ENCODE results near the gene GPRIN3. TPM values are rescaled to one million over a fixed set of nuclear protein-coding genes. Genes with fewer than 3 reads are reported as not detected.
A peak's percentile ranks its signal among the peaks of the same experiment; 100 is the strongest.

GPRIN3 gene
- total RNA-seq, 6 donors from 2014 or later: 13.6 to 28.0 (median 20.6) TPM

DNA sequence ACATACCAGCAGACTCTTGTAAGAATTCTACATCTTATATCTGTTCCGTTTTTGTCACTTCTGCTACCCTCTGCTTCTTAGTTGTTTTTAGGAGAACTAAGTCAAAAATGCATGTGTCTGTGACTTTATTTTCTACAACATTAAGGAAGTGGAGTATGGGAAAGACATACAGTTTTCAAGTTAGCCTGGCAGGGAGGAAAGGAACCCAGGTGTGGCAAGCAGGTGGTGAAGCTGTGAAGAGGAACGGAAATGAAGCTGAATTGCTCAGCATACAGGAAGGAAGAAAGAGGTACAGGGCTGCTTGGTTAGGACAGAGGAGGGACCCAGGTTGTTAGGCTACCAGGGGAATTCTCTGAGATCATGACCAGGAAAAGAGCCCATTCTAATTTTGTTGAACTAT, 9.4 kb downstream of the GPRIN3 start:
- H3K4me3 ChIP-seq: peak overlapping the region in 1 of 4 donors; percentile 33
- no peaks in the 10 kb centered on the region for H3K27me3 ChIP-seq
- no peaks in the 10 kb centered on the region for H3K9me3 ChIP-seq
- ATAC-seq (ENCODE audit: low FRiP score in 2 of 2): peak; percentile 51 to 64
- DNase-seq: peak in 1 of 2 donors; percentile 40
- no peaks in the 10 kb centered on the region for H3K36me3 ChIP-seq
- TF ChIP-seq POLR2A (IDR thresholded peaks at IDR 0.05): peak in 1 of 4 donors; percentile 34
- TF ChIP-seq, protein P1, sequence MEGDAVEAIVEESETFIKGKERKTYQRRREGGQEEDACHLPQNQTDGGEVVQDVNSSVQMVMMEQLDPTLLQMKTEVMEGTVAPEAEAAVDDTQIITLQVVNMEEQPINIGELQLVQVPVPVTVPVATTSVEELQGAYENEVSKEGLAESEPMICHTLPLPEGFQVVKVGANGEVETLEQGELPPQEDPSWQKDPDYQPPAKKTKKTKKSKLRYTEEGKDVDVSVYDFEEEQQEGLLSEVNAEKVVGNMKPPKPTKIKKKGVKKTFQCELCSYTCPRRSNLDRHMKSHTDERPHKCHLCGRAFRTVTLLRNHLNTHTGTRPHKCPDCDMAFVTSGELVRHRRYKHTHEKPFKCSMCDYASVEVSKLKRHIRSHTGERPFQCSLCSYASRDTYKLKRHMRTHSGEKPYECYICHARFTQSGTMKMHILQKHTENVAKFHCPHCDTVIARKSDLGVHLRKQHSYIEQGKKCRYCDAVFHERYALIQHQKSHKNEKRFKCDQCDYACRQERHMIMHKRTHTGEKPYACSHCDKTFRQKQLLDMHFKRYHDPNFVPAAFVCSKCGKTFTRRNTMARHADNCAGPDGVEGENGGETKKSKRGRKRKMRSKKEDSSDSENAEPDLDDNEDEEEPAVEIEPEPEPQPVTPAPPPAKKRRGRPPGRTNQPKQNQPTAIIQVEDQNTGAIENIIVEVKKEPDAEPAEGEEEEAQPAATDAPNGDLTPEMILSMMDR (IDR thresholded peaks at IDR 0.05): no peak
- peak in 1 of 2 donors; percentile 27 for TF ChIP-seq POLR2AphosphoS5 (IDR thresholded peaks at IDR 0.05)
- no peak for TF ChIP-seq EP300 (IDR thresholded peaks at IDR 0.05)
- WGBS, 2 donors: 23 to 49% methylated on average over 2 of the region's 2 CpGs
- H3K27ac ChIP-seq: peak overlapping the region in 2 of 4 donors; percentile 59 to 69
- H3K4me1 ChIP-seq: peaks cover 7 to 16% (median 10%) of the 10 kb centered on the region in 4 donors

GRCh38 chr4:89296896-89297295, 10.7 kb downstream of the GPRIN3 start:
- Histone ChIP-seq H3K27ac (peak overlapping the region in 1 of 4 donors; percentile 48), H3K9me3 (no peaks in the 10 kb centered on the region), H3K36me3 (no peaks in the 10 kb centered on the region), H3K4me1 (peaks cover 7 to 16% (median 10%) of the 10 kb centered on the region in 4 donors), H3K4me3 (no peak overlapping the region), H3K27me3 (no peaks in the 10 kb centered on the region)
- 58 to 69% methylated on average over 2 of the region's 2 CpGs for WGBS, 2 donors
- DNase-seq: no peak
- TF ChIP-seq, protein P1 (IDR thresholded peaks at IDR 0.05): no peak
- TF ChIP-seq EP300 (IDR thresholded peaks at IDR 0.05) (no peak), POLR2AphosphoS5 (IDR thresholded peaks at IDR 0.05) (no peak), POLR2A (IDR thresholded peaks at IDR 0.05) (no peak)
- peak in 1 of 2 donors; percentile 44 for ATAC-seq (ENCODE audit: low FRiP score in 2 of 2)

DNA sequence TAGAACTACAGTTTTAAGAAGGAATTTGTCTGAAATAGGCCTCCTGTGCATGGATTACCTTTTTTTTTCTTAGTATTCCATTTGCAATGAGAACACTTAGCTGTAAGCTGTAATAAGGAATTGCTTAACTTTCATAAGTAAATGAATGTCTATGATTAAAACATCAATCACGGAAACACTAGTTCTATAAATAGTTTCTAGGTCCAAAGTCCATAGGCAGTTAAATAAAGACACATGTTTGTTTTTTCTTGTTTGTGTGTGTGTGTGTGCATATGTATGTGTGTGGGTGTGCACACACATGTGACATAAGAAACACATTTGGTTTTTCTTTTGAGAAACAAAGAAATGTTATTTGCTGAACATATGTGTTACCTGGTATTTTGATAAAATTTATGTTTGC, 11.2 kb downstream of the GPRIN3 start:
- 45 to 50% methylated on average over 1 of the region's 1 CpG for WGBS, 2 donors
- H3K9me3 ChIP-seq: no peaks in the 10 kb centered on the region
- no peaks in the 10 kb centered on the region for H3K36me3 ChIP-seq
- no peaks in the 10 kb centered on the region for H3K27me3 ChIP-seq
- H3K4me1 ChIP-seq: peaks cover 7 to 16% (median 10%) of the 10 kb centered on the region in 4 donors
- H3K4me3 ChIP-seq: no peak overlapping the region
- no peak overlapping the region for H3K27ac ChIP-seq
- DNase-seq (no peak), ATAC-seq (ENCODE audit: low FRiP score in 2 of 2) (no peak)
- TF ChIP-seq POLR2A (IDR thresholded peaks at IDR 0.05): no peak
- no peak for TF ChIP-seq EP300 (IDR thresholded peaks at IDR 0.05)
- TF ChIP-seq, protein P1 (IDR thresholded peaks at IDR 0.05): no peak
- TF ChIP-seq POLR2AphosphoS5 (IDR thresholded peaks at IDR 0.05): no peak

- no peak for DNase-seq
- Histone ChIP-seq H3K4me1 (peaks cover 7 to 16% (median 13%) of the 10 kb centered on the region in 4 donors), H3K9me3 (no peaks in the 10 kb centered on the region), H3K27ac (peak overlapping the region in 2 of 4 donors; percentile 29 to 36), H3K4me3 (no peak overlapping the region), H3K27me3 (no peaks in the 10 kb centered on the region), H3K36me3 (no peaks in the 10 kb centered on the region)
- TF ChIP-seq POLR2A (IDR thresholded peaks at IDR 0.05): no peak
- TF ChIP-seq, protein P1 (IDR thresholded peaks at IDR 0.05): no peak
- WGBS, 2 donors: 94% methylated on average over 3 of the region's 3 CpGs
- no peak for ATAC-seq (ENCODE audit: low FRiP score in 2 of 2)
These were observed 12.1 kb downstream of the GPRIN3 start for GRCh38 chr4:89295415-89295927.

Measured in upper lobe of left lung (tissue), 6 donors.